ENCODE results near the gene MRPL33.

Gene MRPL33

DNA sequence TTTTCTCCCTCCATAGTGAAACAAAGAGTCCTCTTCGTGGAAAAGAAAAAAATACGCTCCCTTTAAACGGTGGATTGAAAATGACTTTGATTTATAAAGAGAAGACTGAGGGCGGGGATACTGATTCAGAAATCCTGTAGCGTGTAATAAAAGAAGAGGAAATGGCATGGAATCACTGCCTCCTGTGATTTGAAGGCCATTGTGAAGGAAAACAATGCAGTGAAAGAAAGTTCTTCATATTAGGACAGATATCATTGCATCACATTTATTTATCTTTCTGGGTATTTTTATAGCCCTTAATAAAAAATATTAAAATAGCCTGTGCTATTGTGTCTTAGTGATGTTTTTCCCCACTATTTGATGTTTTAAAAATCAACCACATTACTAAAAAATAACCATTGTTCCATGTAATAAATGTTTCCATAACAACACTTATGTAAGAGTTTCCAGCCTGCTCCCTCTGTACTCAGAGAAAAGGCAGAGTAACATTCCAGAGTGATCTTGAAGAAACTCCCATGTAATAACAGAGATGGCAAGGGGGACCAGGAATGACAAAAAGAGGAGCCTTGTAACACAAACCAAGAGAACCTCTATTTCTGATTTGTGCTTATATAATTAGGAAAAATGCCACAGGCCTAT, 8.0 kb downstream of the MRPL33 start:
- no peak for DNase-seq

DNA sequence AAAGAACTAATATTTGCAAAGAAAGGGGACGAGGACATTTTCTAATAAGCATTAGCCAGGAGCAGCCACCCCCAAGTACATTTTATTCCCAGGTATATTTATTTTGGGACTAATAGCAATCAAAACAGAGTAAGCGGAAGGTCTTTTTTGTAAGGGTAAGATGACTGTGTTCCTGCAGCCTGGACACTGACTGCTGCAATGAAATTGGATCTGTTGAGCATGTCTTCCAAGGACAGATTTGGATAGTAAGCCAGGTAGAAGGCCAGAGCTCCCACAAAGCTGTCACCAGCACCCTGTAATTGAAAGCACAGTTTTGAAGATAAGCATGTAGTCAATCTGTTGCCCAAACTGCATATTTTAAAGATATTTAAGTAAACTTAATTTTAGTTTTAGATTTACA, 10.0 kb downstream of the MRPL33 start:
- no peak for DNase-seq

DNA sequence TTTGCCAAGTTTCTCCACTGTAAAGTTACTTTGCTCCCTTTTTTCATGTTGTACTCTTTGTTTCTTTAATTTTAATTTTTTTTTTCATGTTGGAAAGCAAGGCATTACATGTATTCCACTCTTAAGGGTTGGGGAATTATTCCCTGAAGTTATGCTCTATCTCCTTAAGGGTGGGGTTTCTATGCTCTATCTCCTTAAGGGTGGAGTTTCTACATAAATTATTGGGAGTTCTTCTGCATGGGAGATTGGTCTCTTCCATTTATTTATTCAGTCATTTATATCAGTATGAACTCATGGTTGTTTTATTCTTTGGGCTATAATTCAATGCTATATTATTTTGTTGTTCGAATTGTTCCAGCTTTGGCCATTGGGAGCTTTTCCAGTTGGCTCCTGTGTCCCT, 11.2 kb downstream of the MRPL33 start:
- no peak for DNase-seq

DNA sequence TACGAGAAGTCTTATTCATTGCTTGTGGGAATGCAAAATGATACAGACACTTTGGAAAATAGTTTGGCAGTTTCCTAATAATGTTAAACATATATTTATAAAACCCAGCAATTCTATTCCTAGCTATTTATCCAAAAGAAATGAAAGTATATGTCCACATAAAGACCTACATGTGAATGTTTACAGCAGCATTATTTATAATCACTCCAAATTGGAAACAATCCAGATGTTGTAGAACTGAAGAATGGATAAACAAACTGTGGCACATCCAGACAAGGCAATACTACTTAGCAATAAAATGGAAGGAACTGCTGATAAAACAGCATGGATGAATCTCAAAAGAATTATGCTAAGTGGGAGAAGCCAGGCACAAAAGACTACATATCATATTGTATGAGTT, 19.3 kb downstream of the MRPL33 start:
- no peak for DNase-seq

DNA sequence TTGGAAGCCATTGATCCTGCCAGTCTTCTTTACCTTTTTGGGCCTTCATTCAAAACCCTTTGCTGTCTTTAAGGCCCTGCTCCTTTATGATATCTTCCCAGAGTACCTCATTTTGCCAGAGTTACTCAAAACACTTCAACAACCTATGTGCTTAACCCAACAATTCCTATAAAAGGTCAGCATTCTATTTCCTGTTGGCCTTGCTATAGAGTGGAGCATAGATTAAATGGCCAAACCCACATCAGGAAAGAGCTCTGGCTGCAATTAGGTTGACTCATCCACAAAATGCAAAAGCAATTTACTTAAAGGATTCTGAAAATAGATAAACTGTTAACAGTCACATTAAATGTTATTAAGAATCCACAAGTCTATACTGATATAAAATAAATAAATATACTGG, 21.2 kb downstream of the MRPL33 start:
- no peak for DNase-seq

DNA sequence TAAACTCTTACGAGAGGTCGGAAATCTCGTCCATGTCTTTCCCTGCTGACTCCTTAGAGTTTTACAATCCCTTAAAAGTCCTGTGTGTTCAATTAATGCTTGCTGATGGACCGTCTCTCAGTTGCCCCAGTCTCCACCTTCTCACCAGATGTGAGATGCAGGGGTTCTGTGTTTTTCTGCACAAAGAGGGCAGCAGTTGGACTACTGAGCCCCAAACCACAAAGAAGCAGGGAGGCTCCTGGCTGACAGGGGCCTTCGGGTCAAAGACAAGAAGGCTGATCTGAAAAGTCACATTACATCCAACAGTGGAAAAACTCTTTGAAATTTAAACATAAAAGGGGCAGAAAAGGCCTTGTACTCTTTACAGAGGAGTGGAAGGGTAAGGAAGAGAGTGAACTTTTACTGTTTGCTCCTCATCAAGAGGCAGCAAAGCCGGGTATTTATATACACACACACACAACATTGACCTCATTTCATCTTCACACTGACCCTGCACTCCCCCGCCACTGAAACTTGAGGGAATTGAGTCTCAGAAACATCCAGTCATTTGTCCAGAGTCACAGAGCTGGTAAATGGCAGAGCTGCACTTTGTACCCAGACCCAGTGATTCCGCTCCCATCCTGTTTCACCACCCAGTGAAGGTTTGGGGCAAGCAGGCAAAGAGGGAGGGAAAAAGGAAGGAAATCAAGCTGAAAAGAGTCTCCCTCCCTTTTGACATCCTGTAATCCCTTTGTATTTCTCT, 23.7 kb downstream of the MRPL33 start:
- no peak for DNase-seq

DNA sequence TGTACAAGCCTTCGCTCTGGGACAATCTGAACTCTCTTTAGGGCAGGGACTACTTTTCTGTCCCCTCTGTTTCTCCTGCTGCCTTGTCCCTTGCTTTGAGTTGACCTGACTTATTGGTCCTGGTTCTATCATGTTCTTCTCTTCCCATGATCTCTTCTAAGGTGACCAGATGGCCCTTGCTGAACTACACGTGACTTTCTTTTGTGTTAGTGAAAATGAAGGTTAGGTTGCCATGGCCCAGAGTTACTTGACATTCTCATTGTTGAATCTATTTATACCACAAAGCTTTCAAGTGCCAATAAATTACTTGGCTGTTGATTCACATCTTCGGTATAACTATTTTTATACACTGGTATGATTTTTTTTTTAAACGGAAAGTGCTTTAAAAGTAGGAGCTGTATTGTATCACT, 24.4 kb downstream of the MRPL33 start:
- DNase-seq, result no peak

DNA sequence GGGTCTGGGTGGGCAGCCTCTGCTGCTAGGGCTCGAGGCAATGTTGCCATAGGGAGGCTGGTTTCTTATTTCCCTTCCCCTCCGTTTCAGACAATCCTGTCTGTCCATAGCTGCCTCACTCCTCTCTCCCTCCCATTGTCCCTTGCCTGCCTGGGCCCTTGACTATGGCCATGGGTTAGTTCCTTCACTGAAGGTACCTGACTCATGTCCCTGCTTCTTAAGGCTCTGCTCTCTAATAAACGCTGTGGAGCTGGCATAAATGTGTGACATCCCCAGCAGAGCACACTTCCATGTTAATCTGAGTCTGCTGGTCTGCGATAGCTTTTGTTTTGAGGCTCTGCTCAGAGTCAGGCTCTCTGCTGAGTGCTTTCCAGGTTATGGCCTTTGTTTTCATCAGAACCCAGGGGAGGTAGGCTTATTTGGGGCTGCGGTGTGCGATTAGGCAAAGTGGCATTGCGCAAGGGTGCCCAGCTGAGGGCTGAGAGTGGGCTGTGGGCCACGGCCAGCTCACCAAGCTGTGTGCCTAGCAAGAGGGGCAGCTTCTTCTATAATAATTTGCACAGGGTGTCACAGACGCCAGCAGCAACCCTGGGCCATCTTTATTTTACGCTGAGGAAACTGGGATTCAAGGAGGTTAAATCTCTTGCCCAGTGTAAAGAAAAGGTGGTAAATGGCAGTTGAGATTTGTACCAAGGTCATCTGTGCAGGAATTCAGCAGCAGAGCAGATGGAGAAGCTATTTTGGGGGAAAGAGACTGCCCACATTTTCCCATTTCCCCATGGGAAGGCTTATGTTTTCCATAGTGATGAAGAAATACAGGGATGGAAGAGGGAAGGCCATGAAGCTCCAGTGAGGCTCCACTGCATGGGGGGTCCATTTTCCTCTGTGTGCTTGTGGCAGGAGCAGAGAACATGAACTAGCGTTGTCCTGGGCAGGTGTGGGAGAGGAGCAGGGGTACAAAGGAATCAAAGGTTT, 25.6 kb downstream of the MRPL33 start:
- no peak for DNase-seq

DNA sequence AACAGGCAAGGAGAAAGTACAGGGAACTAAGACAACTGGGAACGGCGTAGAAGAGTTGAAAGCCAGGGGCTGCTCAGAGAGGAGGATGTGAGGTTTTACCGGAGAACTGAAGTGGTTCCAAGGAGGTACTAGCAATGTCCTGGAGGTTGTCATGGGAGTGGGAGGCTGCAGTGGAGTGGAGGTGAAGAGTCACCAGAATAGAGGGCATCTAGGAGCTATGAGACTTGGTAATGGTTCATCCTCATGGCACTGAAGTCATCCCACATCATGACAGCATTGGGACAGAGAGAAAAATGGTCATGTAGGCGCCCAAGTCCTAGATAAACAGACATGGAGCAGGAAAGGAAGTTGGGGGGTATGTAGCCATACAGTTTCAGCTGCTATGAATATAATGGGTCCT, 26.3 kb downstream of the MRPL33 start:
- no peak for DNase-seq

DNA sequence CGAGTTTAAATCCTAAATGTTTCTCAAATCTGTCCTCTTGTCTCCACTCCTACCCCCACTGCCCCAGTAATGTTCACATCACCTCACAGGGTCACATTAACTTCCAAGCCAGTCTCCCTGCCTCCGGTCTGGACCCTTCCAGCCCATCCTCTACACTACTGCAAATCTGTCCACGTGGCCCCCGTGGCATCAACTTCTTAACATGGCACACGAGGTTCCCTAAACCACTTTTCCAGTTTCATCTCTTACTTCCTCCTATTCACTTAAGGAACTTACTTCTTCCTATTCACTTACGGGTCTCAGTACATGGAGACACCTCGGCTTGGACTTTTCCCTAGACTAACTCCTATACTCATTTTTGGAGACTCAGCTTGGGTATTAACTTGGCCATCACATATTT, 27.0 kb downstream of the MRPL33 start:
- no peak for DNase-seq

DNA sequence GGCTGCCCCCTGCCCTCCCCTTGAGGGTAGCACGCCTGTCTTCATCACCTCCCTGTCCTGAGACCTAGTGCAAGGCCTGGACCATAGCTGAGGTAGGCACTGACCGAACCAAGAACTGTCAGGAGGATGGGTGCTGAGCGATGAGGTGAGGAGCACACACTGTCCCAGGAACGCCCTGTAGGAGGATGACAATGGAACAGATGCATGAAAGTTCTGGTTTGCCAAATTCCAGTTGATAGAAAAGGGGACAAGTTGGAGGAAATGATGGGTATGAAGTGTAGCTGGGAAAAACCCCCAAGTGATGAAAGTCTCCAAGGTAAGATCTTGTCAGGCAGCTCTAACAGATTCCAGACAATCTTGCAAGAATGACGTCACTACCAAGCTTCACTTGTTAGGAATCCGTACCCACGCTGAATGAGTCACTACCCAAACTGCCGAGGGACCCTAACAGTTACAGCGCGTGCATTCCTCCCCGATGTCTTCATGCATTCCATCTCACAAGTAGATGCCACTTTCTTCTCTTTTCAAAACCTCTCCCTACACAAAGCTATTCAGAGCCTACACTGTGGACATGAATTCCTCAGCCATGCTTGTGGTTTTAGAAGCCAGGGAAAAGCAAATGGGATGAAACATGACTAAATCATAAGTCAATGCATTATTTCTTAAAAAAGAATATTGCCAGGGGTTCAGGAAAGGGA, 27.6 kb downstream of the MRPL33 start:
- no peak for DNase-seq

DNA sequence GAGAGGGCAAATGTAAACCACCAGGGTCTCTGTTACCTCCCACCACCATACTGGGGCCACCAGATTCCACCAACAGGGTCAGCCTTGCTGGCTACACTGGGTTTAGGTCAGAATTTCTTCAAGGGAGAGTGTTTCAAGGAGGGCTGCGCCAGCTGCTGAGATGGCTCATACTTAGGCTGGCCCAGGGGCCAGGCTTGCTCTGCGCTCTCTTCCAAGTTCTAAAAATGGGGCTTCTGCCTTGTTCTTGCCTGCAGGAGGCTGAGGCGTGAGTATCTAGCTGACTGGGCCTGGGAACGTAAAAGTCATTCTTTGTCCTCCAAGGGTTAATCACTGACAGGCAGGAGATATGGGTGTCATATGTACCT, 28.1 kb downstream of the MRPL33 start:
- no peak for DNase-seq

DNA sequence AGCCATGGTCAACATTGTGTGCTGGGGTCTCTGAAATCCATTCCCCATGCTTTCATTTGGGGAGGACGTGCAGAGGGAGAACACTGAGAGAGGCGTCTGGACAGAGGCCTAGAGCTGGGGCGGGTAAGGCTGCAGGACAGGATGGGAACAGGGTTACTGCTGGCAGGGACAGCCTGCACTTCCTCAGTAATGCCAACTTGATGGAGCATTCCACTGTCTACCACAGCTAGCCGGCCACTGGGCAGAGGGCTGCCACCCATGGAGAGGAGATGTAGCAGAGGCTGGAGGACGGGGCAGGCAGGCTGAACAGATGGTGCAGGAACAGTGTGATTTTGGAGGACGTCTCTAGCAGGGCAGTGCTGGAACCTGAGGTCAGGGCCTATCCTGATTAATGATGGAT, 29.3 kb downstream of the MRPL33 start:
- DNase-seq, result no peak

DNA sequence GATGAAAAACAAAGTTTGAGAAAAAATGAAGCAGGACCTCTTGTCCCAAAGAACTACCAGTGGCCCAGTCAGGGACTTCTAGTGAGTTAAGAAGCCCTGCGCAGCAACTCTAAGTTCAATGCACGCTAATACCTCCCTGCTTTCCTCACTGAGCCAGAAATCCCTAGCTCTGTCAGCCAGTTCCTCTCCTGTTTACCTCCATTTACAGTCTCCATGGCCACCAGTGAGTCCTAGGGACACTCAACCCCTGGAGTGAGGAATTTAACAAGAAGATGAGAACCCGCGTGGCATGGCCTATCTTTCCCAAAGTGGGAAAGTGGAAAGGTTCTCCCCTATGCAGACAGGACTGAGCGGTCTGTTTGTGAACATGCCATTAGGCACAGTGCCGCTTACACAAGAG, 31.0 kb downstream of the MRPL33 start:
- no peak for DNase-seq

DNA sequence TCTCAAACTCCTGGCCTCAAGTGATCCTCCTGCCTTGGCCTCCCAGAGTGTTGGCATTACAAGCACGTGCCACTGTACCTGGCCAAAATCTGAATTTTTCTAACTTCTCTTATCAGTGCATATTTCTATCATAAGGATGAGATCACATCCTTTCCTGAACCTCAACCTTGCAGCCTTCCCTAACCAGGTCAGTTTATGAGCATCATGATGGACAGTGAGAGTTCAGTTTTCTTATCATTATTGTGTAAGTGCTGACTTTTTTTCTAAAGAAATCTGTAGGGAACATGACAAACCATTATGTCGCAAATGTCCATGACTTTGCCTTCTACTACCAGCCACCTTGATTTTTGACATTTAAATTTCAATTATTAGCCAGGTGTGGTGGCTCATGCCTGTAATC, 31.5 kb downstream of the MRPL33 start:
- no peak for DNase-seq

DNA sequence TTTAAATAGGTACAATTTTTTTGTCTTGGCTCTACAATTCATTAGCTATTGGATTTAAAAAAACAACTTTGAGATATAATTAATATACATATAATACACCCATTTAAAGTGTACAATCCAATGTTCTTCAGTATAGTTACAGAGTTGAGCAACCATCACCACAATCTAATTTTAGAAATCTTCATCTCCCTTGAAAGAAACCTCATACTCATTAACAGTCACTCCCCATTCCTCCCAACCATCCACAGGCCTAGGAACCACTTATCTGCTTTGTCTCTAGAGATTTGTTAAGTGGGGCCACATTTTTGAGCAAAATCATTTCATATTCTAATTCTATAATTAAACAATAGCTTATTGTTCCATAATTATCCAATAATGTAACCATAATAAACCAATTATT, 32.6 kb downstream of the MRPL33 start:
- DNase-seq, result no peak

DNA sequence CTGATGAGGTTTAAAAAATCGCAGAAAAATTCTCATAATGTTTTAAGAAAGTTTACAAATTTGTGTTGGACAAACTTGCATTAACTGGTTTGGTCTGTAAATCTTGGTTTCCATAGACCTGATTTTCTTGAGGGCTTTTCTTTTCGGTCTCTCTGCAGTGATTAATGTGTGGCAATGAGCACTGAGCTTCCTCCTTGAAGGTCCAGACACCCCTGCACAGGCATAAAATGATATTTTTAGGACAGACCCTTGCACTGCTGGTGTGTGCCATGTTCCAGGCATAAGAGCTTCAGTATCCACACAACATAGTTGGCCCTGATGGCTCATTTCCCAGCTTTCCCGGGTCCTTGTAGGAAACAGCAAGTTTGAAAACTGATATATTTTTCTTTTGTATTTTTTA, 33.7 kb downstream of the MRPL33 start:
- no peak for DNase-seq

DNA sequence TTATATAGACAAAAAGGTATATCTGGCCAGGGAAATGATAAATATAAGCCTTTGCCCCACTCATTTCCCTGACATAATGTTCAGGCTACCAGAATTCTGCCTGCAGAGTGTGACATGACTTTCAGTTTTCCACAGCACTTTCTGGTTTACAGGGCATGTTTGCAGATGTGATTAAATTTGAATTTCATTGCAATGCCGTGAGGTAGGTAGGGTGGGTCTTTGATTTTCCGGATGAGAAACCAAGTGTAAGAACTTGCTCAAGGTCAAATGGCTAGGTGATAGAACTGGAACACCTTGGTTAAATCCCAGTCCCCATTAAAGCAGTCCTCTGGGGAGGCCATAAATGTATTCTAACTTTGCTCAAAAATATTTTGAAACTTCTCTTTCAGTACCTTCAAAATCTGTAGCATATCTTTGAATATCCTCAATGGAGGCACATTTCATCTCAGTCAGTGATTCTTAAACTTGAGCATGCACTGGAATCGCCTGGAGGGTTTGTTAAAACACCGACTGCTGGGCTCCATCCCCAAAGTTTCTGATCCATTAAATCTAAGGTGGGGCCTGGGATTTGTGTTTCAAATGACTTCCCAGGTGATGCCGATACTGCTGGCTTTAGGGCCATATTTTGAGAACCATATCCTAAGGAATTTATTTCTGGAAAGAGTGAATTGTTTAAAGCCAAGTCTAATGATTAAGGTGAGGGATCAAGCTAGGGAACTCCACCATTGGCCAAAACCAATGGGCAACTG, 35.0 kb downstream of the MRPL33 start:
- no peak for DNase-seq

DNA sequence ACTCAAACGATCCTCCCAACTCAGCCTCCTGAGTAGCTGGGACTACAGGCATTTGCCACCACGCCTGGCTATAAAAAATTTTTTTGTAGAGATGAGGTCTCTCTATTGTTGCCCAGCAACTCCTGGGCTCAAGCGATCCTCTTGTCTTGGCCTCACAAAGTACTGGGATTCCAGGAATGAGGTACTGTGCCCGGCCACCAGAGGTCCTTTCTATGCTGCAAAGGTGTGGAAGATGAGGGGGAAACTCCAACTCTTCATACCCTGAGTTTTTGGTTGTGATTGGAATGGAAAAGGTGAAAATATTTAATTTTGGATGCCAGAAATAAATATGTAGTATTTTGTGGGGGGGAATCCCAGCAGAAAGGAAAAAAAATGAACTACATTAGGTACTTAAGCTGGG, 36.0 kb downstream of the MRPL33 start:
- no peak for DNase-seq

DNA sequence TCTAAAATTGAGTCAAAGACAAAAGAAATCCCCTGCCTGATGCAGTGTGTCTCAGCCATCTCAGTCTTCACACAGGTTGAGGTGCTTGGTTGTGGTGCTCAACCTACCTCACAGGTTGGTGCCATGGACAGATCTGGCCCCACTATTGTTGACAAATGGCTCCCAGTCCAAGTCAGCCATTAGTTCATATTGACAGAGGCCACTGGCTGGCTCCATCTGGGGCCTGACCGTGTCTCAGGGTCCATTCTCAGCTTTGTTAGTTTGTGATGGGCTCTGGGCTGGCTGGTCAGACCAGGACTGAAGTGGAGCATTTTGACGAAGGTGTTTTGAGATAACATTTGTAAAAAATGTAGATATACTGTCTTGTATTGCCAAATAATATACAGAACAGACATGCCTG, 36.9 kb downstream of the MRPL33 start:
- no peak for DNase-seq

DNA sequence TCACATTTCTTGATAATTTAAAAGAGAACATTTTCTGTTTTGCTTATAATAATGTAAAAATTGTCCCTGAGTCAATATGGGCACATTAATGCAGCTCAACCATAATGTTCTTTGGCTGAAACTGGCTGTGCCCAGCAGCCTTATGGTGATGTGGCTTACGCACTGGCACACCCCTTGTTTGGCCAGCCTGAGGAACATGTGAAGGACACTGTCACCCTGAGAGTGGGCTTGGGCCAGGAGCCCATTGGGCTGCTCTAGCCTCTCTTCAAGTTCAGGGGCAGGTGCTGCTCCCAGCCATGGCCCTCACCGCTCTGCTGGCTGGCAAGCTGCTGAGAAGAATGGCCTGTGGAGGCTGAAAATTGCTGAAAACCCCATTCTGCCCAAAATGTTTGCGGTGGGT, 37.5 kb downstream of the MRPL33 start:
- no peak for DNase-seq

DNA sequence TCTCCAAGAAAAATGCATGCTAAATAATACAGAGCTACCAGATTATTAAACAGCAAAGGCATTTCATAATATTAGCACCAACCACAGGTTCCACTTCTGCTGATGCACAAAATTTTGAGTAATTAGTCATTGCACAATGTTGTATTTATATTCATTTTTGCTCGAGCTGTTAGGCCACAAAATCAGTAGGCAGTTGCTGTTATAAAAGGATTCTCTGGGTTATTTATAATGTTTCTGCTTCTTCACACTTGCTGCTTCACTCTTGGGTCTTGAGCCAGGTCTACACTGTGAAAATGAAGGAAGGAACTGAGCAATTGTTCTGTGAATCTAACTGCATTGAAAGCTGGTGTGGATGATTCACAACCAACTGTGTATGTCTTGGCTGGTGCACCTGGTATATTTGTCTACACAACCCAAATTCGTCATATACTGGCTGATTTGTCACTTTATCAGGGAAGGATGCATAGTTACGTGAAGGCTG, 38.3 kb downstream of the MRPL33 start:
- DNase-seq, result no peak

All from SHP77 treated with DMSO at 0.1 percent for 48 hours (cell line).